Measurements from ENCODE around the gene BIRC6. TPM values are rescaled to one million over a fixed set of nuclear protein-coding genes. Genes with fewer than 3 reads are reported as not detected.

Gene BIRC6
- total RNA-seq, 1 donor from 2014 or later: 53.6 TPM

DNA sequence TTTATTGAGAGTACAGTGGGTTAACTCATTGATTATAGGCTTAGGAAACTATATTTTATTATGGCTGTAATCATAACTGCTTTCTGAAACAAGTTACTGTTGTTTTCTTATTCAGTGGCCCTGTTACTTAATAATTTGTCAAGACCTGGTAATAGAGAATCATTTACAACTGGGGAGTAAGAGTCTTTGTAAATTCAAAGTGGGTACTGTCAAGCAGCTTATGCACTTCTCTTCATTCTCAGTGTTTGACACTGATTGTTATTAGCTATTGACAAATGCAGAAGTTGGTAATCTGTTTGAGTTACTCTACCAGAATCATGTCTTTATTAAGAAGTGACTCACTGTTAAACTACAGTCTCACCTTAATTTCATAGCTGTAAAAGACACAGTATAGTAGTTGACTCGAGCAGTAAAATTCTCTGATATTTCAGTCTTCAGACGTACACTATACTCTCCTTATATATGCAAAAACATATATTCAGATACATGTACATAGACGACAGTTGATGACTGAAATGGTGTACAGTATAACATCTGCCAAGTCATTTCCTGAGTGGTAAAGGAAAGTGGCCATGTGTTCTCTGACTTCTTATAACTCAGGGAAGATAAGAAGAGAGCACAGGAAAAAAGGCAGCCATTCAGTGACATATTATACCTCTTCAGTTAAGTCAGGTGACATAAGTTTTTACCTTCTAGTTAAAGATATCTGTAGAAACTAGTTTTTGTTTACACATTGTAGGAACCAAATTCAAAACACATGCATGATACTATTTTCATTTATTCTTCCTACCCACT is 235.0 kb downstream of the BIRC6 start:
- DNase-seq (ENCODE audit: low read depth): no peak
- H3K4me3 ChIP-seq (ENCODE audit: low read depth, low read length): no peak overlapping the region
- no peak for TF ChIP-seq CTCF (conservative IDR thresholded peaks at IDR 0.05; ENCODE audit: low read depth, low read length)

DNA sequence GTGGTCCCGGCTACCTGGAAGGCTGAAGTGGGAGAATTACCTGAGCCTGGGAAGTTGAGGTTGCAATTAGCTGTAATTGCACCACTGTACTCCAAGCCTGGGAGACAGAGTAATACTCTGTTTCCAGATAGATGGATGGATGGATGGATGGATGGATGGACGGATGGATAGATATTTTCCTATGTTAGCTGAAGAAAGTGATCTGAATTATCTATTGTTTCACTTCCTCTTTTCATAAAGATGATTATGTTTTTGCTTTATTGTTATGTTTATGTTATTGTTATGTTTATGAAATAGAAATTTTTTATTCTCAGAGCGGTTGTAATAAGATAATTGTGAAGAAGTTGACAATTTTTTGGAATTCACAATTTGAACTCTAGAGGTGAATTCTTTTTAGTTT is 237.8 kb downstream of the BIRC6 start:
- no peak for TF ChIP-seq CTCF (conservative IDR thresholded peaks at IDR 0.05; ENCODE audit: low read depth, low read length)
- no peak overlapping the region for H3K4me3 ChIP-seq (ENCODE audit: low read depth, low read length)
- no peak for DNase-seq (ENCODE audit: low read depth)

- no peak for DNase-seq (ENCODE audit: low read depth)
- no peak for TF ChIP-seq CTCF (conservative IDR thresholded peaks at IDR 0.05; ENCODE audit: low read depth, low read length)
- H3K4me3 ChIP-seq (ENCODE audit: low read depth, low read length): no peak overlapping the region
Measured at GRCh38 chr2:32611366-32611765, 254.5 kb downstream of the BIRC6 start.

DNA sequence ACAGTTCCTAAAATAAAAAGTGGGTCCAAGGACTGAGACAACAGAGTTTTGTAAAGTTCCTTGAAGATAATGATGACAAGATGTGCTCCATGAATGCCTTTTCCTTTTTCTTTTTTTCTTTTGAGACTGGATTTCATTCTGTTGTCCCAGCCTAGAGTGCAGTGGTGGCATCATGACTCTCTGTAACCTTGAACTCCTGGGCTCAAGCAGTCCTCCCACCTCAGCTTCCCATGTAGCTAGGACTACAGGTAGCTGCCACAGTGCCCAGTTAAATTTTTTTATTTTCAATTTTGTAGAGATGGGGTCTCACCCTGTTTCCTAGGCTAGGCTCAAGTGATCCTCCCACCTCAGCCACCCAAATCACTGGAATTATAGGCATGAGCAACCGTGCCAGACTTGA is 254.9 kb downstream of the BIRC6 start:
- no peak for DNase-seq (ENCODE audit: low read depth)
- H3K4me3 ChIP-seq (ENCODE audit: low read depth, low read length): no peak overlapping the region
- no peak for TF ChIP-seq CTCF (conservative IDR thresholded peaks at IDR 0.05; ENCODE audit: low read depth, low read length)

- no peak overlapping the region for H3K4me3 ChIP-seq (ENCODE audit: low read depth, low read length)
- DNase-seq (ENCODE audit: low read depth): no peak
- no peak for TF ChIP-seq CTCF (conservative IDR thresholded peaks at IDR 0.05; ENCODE audit: low read depth, low read length)
Measured at GRCh38 chr2:32614084-32614483, 257.3 kb downstream of the BIRC6 start.

DNA sequence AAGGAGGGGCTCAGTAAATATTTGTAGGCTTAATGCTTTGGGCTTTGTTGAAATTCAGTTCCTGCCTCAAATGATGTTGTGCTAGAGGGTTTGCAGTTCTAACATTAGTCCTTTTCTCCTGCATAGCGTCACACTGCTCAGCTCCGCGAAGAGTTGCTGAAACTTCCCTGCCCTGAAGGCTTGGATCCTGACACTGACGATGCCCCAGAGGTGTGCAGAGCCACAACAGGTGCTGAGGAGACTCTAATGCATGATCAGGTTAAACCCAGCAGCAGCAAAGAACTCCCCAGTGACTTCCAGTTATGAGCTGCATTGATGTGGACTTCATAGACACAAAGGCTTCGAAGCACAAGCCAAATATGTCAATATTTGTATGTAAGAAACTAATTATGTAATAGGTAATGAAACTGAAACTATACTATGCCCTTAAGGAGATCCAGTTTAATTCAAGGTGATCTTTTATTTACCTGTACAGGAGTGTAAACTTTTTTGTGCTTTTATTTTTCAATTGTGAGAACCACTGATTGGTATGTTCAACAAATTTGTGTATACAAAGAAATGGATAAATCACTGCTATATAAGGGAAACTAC is 260.9 kb downstream of the BIRC6 start:
- no peak for DNase-seq (ENCODE audit: low read depth)
- TF ChIP-seq CTCF (conservative IDR thresholded peaks at IDR 0.05; ENCODE audit: low read depth, low read length): no peak
- no peak overlapping the region for H3K4me3 ChIP-seq (ENCODE audit: low read depth, low read length)
